Ramos (cell line): ENCODE measurements around the gene GALNT15.

ENCODE experiments used
- in situ Hi-C: fragments of 300-500 bp; cut with MboI; formaldehyde crosslinking; loops from one replicate; pipeline ENCODE4 v1.14.3; 2022; ENCODE audit warnings: low sequenced_read_pairs; ENCODE audit not compliant: unreplicated experiment

The GALNT15 gene

DNA sequence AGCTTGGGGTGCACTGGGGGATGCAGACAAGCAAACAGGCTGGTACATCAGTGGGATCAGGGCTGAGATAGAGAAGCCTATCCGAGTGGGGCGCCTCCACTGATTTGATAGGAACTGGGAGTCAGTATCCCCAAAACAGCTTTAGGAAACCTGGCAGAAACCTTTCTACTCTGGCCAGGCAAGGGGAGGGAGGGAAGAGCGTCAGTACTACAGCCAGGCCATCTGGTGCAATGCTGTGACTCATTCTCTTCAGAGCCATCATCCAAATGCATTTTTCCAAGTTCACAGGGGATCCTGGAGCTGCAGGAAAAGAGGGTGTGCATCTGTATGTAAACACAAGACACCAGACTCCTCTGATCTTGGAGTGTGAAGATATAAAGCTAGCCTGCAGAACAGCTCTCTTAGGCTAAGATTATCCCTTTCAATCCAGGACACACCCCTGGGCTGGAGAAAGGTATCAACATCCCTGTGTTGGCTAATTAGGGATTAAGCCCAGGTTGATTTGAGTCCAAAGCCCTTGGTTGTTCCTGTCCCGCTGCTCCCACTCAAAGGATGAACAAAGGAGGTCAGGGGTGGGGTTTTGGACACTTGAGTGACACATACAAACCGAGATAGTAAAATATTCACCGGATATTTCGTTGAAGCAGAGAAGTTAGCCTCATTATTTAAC, 9.3 kb downstream of the GALNT15 start:
- in situ Hi-C loops: no loop called here

DNA sequence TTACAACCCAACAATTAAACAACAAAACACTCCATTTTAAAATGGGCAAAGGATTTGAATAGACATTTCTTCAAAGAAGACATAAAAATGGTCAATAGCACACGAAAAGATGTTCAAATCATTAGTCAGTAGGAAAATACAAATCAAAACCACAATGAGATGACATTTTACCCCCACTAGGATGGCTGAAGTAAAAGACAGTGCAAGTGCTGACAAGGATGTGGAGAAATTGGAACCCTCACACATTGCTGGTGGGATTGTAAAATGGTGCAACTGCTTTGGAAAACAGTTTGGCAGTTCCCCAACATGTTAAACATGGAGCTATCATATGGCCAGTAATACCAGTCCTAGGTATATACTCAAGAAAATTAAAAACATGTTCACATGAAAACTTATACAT, 11.6 kb downstream of the GALNT15 start:
- in situ Hi-C loops: no loop called here

DNA sequence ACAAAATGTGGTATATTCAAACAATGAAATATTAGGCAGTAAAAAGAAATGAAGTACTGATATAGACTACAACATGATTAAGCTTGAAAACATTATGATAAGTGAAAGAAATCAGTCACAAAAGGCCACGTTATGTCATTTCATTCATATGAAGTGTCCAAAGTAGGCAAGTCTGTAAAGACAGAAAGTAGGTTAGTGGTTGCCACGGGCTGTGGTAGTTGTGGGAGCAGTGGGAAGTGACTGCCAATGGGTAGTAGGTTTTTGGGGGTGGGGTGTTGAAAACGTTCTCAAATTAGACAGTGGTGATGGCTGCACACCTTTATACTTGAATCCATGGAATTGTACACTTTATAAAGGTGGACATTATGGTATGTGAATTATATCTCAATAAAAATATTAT, 12.1 kb downstream of the GALNT15 start:
- in situ Hi-C loops: no loop called here

DNA sequence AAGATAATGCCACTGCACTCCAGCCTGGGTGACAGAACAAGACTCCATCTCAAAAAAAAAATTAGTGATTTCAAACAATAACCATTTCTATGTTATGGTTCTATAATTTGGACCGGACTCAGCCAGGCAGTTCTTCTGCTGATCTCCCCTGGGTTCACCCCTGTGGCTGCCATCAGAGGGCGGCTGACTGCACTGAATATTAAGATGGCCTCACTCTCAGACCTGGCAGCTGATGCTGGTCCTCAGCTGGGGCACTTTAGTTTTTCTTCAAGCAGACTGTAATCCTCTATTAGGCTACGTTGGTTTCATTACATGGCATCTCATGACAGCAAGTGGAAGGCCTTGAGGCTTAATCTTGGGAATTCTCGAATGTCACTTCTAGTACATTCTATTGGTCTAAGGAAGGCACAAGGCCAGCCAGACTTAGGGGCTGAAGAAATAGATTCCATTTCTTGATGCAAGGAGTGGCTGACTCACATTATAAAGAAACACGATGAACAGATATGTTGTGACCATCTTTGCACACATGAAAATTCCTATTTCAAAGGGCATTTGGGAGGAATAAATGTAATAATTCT, 12.8 kb downstream of the GALNT15 start:
- in situ Hi-C loops: no loop called here

DNA sequence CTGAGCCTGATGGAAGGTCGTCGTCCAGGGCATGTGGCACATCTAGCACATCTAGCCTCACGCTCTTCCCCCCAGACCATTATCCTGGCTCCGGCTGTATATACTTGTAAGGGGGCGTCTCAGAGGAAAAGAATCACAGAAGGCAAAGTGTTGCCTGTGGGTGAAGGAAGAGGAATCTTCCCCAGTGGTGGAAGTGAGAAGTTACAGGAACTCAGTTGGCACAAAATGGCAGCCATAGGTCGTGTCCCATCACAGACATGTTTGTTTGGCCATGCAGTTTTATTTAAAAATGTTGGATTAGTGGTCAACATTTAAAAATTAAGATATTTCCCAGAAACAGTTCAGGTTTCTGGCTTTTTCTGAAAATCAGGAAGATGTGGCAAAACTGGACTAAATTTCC, 13.6 kb downstream of the GALNT15 start:
- in situ Hi-C loops: no loop called here

DNA sequence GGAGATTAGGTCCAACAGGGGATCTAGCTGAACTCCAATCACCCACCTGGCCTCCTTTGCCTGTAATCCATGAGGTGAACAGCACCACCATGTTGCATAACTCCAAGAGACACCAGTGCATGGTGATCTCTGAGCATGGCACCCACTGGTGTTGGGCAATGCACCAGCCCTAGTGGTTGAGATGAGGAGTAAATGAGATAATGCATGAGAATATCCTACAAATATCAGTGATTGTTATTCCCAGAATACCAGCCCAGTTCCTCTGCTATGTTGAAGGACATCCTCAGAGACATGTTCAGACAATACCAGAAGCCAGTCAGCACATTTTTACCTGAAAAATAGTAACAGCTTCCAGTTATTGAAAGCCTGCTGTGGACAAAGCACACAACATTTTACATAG, 14.7 kb downstream of the GALNT15 start:
- in situ Hi-C loops: no loop called here

DNA sequence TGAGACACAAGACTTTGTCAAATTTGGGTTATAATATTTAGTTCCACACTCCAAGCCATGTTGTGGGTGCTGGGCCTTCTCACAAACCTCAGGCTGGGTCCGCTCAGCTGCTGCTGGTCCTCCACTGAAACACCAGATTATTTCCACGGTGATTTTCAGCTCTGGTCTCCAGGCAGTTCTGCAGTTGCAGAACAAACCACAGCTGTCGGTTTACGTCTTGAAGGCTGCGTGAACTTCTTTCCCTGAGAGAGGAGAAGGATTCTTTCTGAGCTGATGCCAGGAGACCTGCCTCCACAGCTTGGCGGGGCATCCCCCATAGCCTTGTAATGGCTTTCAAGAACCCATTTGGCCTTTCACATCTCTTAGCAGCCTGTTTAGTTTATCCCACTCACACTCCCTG, 16.2 kb downstream of the GALNT15 start:
- in situ Hi-C loops: no loop called here

DNA sequence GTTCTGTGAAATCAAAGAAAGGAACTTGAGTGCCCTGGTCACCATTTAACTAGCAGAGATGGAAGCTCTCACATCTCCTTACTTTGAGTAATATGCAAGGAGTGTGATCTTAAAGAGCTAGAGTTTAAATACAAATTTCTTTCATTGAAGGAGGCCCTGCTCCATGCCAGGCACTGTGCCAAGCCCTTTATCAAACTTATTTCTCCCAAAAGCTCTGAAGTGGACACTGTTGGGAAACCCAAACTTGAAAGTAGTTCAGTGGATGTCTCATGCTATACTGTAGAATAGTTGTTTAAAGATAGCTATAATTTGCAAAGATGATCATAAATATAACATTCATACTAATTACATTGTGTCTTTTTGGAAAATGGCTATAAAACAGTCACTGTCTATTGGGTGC, 17.1 kb downstream of the GALNT15 start:
- in situ Hi-C loops: no loop called here

DNA sequence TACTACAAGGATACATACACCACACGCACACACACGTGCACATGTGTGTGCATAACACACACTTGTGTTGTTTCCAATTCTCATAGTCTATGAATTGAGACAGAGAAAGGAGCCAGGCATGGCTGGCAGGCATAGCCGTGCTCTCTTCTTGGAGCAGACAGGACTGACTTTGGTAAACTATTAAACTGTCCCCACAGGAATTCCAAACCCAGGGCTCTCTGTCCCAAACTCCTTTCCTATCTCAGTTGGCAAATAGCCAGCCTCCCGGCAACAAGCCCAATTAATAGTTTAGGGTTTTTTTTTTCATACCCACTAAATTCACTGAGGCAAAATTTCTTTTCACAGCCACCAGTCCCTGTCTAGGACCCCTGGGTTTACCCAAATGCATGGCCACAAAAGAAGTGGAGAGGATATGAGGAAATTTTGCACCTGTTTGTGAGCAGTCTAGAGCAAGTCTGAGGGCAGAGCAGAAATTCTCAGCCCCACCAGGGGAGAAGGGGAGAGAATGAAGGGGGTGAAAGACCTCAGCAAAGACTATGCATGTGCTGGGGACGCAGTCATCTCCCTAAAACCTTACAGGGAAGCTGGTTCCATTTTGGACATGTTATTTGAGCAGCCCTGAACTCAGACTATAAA, 17.8 kb downstream of the GALNT15 start:
- in situ Hi-C loops: no loop called here

DNA sequence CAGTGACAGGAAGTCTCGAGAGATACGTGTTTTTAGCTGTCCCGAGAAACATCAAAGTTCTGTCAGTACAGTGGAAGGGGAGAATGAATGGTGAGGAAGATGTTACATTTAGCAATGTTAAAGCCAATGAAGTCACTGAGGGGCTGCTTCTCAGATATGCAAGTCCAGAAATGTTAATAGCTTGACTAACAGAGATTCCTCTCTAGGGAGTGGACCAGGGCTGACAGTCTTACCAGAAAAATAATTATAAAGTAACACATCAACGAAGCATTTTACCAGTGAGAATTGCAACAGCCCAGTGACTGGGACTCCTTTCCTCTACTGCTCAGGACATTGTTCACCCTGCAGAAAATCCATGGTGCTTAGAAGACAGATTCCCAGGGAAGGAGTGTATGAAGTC, 23.9 kb downstream of the GALNT15 start:
- in situ Hi-C loops: no loop called here

DNA sequence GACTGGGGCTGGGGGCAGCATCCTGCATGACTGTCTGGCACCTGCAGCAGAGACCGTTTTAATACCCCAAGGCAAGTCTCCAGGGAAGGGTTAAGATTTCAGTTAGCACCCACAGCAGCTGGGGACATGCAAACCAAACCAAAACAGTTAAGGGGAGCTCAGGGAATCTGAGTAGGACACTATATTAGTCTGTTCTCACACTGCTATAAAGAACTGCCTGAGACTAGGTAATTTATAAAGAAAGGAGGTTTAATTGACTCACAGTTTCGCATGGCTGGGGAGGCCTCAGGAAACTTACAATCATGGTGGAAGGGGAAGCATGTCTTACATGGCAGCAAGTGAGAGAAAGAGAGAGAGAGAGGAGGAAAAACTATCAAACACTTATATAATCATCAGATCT, 25.3 kb downstream of the GALNT15 start:
- in situ Hi-C loops: no loop called here

DNA sequence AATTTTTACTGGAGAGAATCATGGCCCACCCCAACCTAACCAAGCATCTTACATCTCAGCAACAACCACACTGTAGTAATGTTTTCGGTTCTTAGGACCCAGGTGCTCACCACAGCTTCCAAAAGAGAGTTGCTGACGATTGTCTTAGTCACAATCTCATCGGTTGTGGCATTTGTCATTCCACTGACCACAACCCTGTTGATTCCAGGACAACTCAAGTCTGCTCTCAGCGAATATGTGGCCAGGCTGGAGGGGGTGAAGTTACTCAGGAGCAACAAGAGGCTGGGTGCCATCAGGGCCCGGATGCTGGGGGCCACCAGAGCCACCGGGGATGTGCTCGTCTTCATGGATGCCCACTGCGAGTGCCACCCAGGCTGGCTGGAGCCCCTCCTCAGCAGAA, 25.9 kb downstream of the GALNT15 start:
- in situ Hi-C loops: no loop called here

DNA sequence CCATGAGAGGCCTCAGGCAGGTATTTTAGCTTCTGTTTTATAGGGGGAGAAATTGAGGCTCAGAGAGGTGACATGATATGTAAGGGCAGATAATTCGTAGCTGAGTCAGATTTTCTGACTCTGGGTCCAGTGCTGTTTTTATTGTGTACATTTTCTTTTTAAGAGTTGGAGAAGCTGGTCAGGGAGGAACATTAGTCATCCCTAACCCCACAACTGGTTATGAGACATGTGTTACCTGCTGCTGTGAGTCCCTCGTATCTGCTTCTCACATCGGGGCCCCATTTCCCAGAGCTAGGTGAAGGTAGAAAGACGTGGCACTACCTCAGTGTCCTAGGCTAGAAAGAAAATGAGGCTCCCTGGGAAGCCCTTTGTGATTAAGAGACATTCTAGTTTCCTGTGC, 28.6 kb downstream of the GALNT15 start:
- in situ Hi-C loops: no loop called here

DNA sequence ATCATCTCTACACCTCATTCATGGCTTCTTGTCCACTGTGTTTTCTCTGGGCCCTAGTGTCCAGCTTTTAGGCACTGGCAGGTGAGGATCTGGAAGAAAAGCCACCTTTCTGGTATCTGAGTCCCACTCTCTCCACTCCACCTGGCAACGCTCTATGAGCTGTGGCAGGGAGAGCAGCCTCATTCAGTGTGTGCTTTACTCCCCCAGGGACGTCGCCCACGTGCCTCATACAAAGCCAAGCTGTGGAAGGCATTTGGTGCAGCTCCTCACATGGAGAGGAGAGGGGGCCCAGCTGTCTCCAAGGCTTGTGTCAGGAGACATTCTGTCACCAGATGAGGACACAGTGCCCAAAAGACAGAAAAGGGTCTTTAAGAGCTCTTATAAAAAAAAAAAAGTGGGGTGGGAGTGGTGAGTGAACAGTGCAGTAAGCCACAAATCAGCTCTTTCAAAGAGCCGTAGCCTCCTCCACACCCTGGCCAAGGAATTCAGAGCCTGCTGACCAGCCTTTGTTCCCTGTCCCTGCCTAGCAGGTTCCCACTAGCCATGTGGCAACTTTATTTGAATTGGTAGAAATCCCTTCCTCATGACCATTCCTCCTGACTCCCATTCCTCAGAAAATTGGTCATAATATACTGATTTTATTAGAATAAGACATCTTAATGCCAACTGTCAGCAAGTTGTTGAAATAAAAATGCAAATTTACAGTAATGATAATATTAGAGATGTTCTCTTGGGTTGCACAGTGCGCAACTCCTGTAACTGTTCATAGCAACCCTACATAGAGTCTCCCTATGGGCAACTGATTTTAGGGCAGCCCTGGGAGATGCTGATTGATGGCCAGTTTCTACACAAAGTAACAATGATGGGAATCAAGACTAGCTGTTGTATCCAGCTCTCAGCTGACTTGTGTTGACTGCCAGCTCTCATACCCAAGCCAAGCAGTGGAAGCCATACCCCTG, 29.5 kb downstream of the GALNT15 start:
- in situ Hi-C loops: no loop called here

DNA sequence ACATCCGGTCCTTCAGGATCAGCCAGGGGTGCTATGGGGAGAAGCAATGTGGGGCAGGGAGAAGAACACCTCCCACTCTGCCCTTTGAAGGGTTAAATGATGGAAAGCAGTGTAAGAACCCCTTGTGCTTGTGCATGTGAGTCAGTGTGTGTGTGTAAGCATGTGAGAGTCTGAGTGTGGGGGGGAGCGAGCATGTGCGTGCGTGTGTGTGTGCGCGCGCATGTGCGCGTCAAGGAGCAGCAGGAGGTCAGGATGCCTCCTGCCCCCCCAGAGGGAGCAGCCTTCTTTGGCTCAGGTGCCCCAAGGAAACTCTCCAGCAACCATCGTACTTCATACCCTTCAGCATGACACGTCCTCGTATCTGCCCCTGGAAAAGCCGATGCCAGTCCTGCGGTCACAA, 30.3 kb downstream of the GALNT15 start:
- in situ Hi-C loops: no loop called here

DNA sequence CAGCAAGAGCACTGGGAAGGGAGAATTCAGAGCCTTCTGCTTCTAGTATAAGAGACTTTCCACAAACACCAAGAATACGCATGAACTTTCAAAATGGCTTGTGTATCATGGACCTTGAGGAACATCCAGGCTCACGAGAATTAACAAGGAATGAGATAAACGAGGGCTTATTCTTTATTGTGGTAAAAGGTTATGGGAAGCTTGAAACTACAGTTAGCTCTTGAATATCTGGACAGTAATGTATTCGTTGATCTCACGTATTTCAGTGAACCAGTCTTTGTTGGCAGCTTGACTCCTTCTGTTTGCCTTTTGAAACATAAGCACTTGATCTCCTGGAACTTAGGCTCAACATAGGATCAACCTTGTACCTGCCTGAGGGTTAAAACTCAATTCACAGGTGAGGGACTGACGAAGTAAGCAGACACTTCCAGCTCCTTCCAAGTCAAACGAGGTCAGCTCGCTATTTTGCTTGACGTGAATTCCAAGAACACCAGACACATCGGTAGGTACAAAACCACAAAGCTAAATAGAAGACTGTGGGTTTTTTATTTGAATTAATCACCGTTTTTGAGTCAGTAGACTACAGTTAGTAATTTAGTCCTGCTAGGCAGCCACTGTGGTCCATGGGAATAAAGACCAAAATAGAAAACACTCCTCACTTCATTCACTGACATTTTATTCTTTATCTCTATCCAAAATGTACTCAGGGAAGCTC, 30.8 kb downstream of the GALNT15 start:
- in situ Hi-C loops: no loop called here

DNA sequence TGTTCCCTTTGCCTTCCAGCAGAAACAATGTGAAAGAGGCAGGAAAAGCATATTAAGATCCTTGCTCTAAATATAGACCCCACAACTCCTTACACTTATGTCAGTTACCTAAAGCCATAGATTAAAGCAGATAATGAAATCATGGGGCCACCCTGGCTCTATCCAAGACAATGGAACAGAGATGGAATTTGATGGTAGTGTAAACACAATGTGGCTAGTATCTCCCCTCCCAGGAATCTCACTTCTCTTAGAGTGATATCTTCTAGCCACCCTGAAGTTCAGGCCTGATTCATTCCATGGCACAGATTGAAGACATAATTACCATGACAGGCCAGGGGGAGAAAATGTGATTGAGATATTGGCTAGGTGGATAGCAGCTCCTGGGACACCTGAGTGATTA, 32.6 kb downstream of the GALNT15 start:
- in situ Hi-C loops: no loop called here

DNA sequence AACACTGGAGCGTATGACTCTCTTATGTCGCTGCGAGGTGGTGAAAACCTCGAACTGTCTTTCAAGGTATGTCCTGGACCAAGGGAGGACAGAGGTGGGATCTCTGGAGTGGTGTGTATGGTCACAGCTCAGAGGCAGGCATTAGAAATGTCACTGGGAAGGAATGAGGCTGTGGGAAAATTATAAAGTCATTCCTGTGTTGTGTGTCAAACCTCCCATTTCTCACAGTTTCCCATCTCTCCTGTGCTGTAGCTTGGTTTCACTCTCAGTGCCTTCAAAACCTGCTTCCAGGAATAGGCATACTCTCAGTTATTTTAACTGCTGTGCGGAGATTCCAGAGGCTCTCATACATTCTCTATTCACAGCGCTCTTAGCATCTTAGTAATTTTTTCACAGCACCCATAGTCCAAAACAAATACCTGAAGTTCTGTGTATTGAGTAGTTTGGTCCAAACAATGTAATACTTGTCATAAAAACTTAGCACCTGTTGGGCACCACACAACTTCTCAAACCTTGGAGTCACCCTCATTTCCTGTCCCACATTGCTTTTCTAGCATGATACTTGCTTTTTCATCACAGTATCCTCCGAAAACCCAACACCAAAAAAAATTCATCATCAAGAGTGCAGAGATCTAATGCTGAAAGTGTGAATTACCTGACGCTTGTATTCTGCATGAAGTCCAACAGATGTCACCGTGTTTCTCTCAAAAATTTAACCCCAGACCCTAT, 36.9 kb downstream of the GALNT15 start:
- in situ Hi-C loops: no loop called here

DNA sequence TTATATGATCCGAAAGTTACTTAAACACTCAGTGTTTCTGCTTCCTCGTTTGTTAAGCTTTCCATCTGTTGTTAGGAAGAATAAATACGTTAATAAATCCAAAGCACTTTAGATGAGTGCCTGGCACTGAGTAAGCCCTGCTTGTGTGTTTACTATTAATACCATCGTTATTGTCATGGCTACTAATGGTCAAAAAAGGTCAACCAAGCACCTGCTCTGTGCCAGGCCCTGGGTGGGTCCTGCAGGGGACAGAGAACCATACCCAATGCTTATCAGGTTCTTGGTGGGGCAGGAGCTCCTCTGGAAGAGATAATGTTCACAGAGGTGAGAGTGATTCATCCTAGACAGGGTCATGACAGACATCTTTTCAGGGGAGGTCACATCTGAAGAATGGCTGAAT, 39.9 kb downstream of the GALNT15 start:
- in situ Hi-C loops: no loop called here
